Measurements from ENCODE around the gene TMEM196. TPM values are rescaled to one million over a fixed set of nuclear protein-coding genes. Genes with fewer than 3 reads are reported as not detected.
"Not testable (repeated sequence)": the region's sequence is repeated elsewhere in the genome, so short reads cannot be mapped to it uniquely, and the experiment has no call there.

TMEM196 gene
- total and polyA plus RNA-seq, 2 of the 4 experiments (the other 2 are of a cell fraction), result not detected

DNA sequence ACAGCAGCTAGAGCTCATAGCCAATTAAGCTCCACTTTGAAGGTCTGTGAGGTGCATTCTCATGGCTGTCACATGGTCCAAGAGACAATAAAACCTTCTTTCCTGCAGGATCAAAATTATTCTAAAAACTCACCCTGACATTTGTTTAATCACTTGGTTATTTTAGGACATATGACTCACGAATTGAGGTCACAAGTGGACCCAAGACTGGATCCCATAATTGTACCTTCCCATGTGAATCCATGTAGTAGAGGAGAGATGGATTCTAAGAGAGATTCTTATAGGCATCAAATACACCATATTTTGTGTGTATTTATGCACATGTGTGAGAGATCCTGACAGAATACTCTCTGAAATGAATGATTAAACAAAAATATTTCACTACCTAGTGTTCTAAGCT lies 82.7 kb downstream of the TMEM196 start:
- Histone ChIP-seq H3K27ac (ENCODE audit: insufficient read depth, low read length) (no peak overlapping the region), H3K36me3 (ENCODE audit: control insufficient read depth, insufficient read depth, low read length) (no peaks in the 10 kb centered on the region), H3K18ac (ENCODE audit: low read depth, low read length) (no peak overlapping the region), H2BK120ac (ENCODE audit: low read depth, low read length) (no peak overlapping the region), H2BK5ac (ENCODE audit: low read depth, low read length, poor library complexity, severe bottlenecking) (no peak overlapping the region), H3K9ac (ENCODE audit: low read depth, low read length) (no peak overlapping the region), H3K4me2 (ENCODE audit: low read depth, low read length) (no peak overlapping the region), H4K8ac (ENCODE audit: low read depth in 2 of 2, low read length in 2 of 2) (no peak overlapping the region), H3K4me3 (ENCODE audit: insufficient read depth, low read depth, low read length) (no peak overlapping the region), H2AK9ac (replicated peaks; ENCODE audit: low read depth, low read length, poor library complexity) (no peak overlapping the region), H3K79me1 (ENCODE audit: low read depth in 1 of 2, low read length in 2 of 2) (no peaks in the 10 kb centered on the region), H2BK15ac (ENCODE audit: low read depth, low read length) (no peak overlapping the region), H3K4me1 (ENCODE audit: control insufficient read depth, insufficient read depth, low read length) (no peaks in the 10 kb centered on the region), H3K4ac (ENCODE audit: low read depth, low read length) (no peak overlapping the region), H4K20me1 (ENCODE audit: insufficient read depth, low read length) (no peaks in the 10 kb centered on the region), H3K9me3 (ENCODE audit: control insufficient read depth, insufficient read depth, low read length) (no peaks in the 10 kb centered on the region; the same call in 1 of the 2 replicates), H2AK5ac (ENCODE audit: low read depth, low read length) (no peak overlapping the region), H2BK20ac (ENCODE audit: low read depth, low read length) (no peak overlapping the region), H4K91ac (ENCODE audit: insufficient read depth, low read depth, low read length) (no peak overlapping the region), H3K14ac (replicated peaks; ENCODE audit: low read depth, low read length) (no peak overlapping the region), H3K9me1 (ENCODE audit: insufficient read depth, low read length) (no peaks in the 10 kb centered on the region), H3K27me3 (ENCODE audit: control insufficient read depth, insufficient read depth, low read length) (no peaks in the 10 kb centered on the region), H3K56ac (ENCODE audit: extremely low read depth, insufficient read depth, low read length) (no peak overlapping the region), H4K5ac (ENCODE audit: low read depth, low read length) (no peak overlapping the region), H3K23ac (ENCODE audit: low read depth, low read length) (no peak overlapping the region), H2AFZ (replicated peaks; ENCODE audit: low read length, poor library complexity) (no peak overlapping the region)
- no TSS peak for BruUV-seq (replicated peaks)
- CTCF ChIA-PET, result no interaction called here
- intact Hi-C loops (cut with micrococcal nuclease), result no loop called here
- DNase-seq, result no peak
- no peak for ATAC-seq (ENCODE audit: low read depth)
- WGBS, 2 experiments (ENCODE audit: extremely low coverage in 2 of 2, insufficient read length in 1 of 2), result no CpG with 5 or more reads among the region's 1 CpG
- POLR2A ChIA-PET (ENCODE audit: unreplicated experiment), result no interaction called here
- in situ Hi-C loops (cut with MboI; ENCODE audit: low sequenced_read_pairs), result no loop called here
- TF ChIP-seq, protein P1, sequence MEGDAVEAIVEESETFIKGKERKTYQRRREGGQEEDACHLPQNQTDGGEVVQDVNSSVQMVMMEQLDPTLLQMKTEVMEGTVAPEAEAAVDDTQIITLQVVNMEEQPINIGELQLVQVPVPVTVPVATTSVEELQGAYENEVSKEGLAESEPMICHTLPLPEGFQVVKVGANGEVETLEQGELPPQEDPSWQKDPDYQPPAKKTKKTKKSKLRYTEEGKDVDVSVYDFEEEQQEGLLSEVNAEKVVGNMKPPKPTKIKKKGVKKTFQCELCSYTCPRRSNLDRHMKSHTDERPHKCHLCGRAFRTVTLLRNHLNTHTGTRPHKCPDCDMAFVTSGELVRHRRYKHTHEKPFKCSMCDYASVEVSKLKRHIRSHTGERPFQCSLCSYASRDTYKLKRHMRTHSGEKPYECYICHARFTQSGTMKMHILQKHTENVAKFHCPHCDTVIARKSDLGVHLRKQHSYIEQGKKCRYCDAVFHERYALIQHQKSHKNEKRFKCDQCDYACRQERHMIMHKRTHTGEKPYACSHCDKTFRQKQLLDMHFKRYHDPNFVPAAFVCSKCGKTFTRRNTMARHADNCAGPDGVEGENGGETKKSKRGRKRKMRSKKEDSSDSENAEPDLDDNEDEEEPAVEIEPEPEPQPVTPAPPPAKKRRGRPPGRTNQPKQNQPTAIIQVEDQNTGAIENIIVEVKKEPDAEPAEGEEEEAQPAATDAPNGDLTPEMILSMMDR (conservative IDR thresholded peaks at IDR 0.05; ENCODE audit: low read depth, low read length), result no peak
- dilution Hi-C loops (cut with HindIII; ENCODE audit: low sequenced_read_pairs, unreplicated experiment), result no loop called here

DNA sequence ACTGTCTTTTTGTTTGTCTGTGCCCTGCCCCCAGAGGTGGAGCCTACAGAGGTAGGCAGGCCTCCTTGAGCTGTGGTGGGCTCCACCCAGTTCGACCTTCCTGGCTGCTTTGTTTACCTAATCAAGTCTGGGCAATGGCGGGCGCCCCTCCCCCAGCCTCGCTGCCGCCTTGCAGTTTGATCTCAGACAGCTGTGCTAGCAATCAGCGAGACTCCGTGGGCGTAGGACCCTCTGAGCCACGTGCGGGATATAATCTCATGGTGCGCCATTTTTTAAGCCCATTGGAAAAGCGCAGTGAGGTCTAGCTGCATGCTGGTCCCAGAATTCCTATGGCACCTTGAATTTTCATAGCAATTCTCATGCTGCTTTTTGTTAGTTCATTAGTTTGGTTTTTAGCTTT lies 84.3 kb downstream of the TMEM196 start:
- H4K8ac ChIP-seq (ENCODE audit: low read depth in 2 of 2, low read length in 2 of 2); H3K18ac ChIP-seq (ENCODE audit: low read depth, low read length); H4K20me1 ChIP-seq (ENCODE audit: insufficient read depth, low read length); H4K91ac ChIP-seq (ENCODE audit: insufficient read depth, low read depth, low read length); DNase-seq; POLR2A ChIA-PET (ENCODE audit: unreplicated experiment); ATAC-seq (ENCODE audit: low read depth); H3K79me1 ChIP-seq (ENCODE audit: low read depth in 1 of 2, low read length in 2 of 2); H3K36me3 ChIP-seq (ENCODE audit: control insufficient read depth, insufficient read depth, low read length); H3K9me1 ChIP-seq (ENCODE audit: insufficient read depth, low read length); H3K56ac ChIP-seq (ENCODE audit: extremely low read depth, insufficient read depth, low read length); H4K5ac ChIP-seq (ENCODE audit: low read depth, low read length); H2BK120ac ChIP-seq (ENCODE audit: low read depth, low read length); H2AK9ac ChIP-seq (replicated peaks; ENCODE audit: low read depth, low read length, poor library complexity); CTCF ChIA-PET; H2BK15ac ChIP-seq (ENCODE audit: low read depth, low read length); in situ Hi-C loops (cut with MboI; ENCODE audit: low sequenced_read_pairs); H3K9me3 ChIP-seq (ENCODE audit: control insufficient read depth, insufficient read depth, low read length); H2BK5ac ChIP-seq (ENCODE audit: low read depth, low read length, poor library complexity, severe bottlenecking); H3K4me1 ChIP-seq (ENCODE audit: control insufficient read depth, insufficient read depth, low read length); H3K4me2 ChIP-seq (ENCODE audit: low read depth, low read length); BruUV-seq (replicated peaks); intact Hi-C loops (cut with micrococcal nuclease); H2AFZ ChIP-seq (replicated peaks; ENCODE audit: low read length, poor library complexity); H3K4ac ChIP-seq (ENCODE audit: low read depth, low read length); H3K27ac ChIP-seq (ENCODE audit: insufficient read depth, low read length); H3K23ac ChIP-seq (ENCODE audit: low read depth, low read length); H3K14ac ChIP-seq (replicated peaks; ENCODE audit: low read depth, low read length); dilution Hi-C loops (cut with HindIII; ENCODE audit: low sequenced_read_pairs, unreplicated experiment); H3K4me3 ChIP-seq (ENCODE audit: insufficient read depth, low read depth, low read length); H2BK20ac ChIP-seq (ENCODE audit: low read depth, low read length); H3K9ac ChIP-seq (ENCODE audit: low read depth, low read length); H3K27me3 ChIP-seq (ENCODE audit: control insufficient read depth, insufficient read depth, low read length); H2AK5ac ChIP-seq (ENCODE audit: low read depth, low read length): not testable (repeated sequence)
- WGBS, 2 experiments (ENCODE audit: extremely low coverage in 2 of 2, insufficient read length in 1 of 2), result 42% methylated on average over 4 of the region's 12 CpGs; no CpG with 5 or more reads in 1 of the 2 experiments
